HepG2 (cell line): Measurements from ENCODE around the gene RNASE4. TPM values are rescaled to one million over a fixed set of nuclear protein-coding genes. Genes with fewer than 3 reads are reported as not detected.

Experiments used
- HDAC1 ChIP-seq: sonication (generic); formaldehyde crosslinking; IDR thresholded peaks from 2 replicates; pipeline ENCODE4 v1.5.1; 2020; ENCODE audit warnings: mild to moderate bottlenecking, missing genetic modification reagents
- polyA plus RNA-seq, 8 experiments: library from polyadenylated mRNA; depleted of rRNA in 3 of 8; stranded (reverse) in 7 of 8; unstranded in 1 of 8; fragments of >200 nt; fragmentation: Illumina TruSeq in 4 of 8; extraction: Trizol in 4 of 8; gene quantifications; 2 replicates each; pipeline versions ENCODE4 v1.2.1 to v1.2.3, GENCODE V29; 2011 to 2016; ENCODE audit warnings: low read depth in 4 of 8, missing spikeins in 1 of 8, mixed read lengths in 1 of 8; ENCODE audit not compliant: insufficient read depth in 1 of 8
- total RNA-seq, 5 experiments: library from RNA; depleted of rRNA; stranded (reverse); fragments of >200 nt; fragmentation: Illumina TruSeq; extraction: Trizol; gene quantifications; 2 replicates each; pipeline ENCODE4 v1.2.3, GENCODE V29; 2016; ENCODE audit warnings: low read depth in 1 of 5
- TF ChIP-seq, protein P1 (sequence below): sonication (generic); formaldehyde crosslinking; IDR thresholded peaks from 2 replicates; pipeline ENCODE4 v1.4.0; 2020; ENCODE audit warnings: missing genetic modification reagents, mild to moderate bottlenecking, borderline replicate concordance
- TF ChIP-seq, protein P2 (sequence below): sonication (generic); formaldehyde crosslinking; IDR thresholded peaks from 2 replicates; pipeline ENCODE4 v1.5.1; 2020; ENCODE audit warnings: mild to moderate bottlenecking, missing genetic modification reagents, borderline replicate concordance

The RNASE4 gene
- total and polyA plus RNA-seq, 2 of the 13 experiments (the other 11 are each of a cell fraction or from before 2014, with no cell fraction given): 109 to 983 TPM

DNA sequence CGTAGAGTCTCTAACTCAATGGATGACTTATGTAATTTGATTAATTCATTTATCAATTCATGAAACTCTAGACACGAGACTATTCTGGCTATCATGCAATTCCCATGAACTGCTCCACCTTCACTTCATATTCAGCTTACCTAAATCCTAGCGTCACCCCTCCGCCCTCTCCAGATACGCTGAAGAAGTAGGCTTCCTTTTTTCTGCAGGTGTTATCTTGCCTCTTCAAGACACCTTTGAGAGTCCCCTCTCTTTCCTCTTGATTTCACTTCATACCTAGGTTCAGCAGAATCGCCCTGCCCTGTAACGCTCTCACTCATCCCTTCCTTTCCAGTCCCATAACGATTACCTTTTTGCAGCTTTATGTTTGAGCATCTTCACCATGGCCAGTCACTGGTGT is 4.0 kb upstream of the RNASE4 start (continued):
- TF ChIP-seq, protein P1, sequence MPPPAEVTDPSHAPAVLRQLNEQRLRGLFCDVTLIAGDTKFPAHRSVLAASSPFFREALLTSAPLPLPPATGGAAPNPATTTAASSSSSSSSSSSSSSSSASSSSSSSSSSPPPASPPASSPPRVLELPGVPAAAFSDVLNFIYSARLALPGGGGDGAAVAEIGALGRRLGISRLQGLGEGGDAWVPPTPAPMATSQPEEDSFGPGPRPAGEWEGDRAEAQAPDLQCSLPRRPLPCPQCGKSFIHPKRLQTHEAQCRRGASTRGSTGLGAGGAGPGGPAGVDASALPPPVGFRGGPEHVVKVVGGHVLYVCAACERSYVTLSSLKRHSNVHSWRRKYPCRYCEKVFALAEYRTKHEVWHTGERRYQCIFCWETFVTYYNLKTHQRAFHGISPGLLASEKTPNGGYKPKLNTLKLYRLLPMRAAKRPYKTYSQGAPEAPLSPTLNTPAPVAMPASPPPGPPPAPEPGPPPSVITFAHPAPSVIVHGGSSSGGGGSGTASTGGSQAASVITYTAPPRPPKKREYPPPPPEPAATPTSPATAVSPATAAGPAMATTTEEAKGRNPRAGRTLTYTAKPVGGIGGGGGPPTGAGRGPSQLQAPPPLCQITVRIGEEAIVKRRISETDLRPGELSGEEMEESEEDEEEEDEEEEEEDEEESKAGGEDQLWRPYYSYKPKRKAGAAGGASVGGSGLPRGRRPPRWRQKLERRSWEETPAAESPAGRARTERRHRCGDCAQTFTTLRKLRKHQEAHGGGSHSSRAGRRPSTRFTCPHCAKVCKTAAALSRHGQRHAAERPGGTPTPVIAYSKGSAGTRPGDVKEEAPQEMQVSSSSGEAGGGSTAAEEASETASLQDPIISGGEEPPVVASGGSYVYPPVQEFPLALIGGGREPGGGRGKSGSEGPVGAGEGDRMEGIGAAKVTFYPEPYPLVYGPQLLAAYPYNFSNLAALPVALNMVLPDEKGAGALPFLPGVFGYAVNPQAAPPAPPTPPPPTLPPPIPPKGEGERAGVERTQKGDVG (CRISPR knock-in tag): no peak
- TF ChIP-seq, protein P2, sequence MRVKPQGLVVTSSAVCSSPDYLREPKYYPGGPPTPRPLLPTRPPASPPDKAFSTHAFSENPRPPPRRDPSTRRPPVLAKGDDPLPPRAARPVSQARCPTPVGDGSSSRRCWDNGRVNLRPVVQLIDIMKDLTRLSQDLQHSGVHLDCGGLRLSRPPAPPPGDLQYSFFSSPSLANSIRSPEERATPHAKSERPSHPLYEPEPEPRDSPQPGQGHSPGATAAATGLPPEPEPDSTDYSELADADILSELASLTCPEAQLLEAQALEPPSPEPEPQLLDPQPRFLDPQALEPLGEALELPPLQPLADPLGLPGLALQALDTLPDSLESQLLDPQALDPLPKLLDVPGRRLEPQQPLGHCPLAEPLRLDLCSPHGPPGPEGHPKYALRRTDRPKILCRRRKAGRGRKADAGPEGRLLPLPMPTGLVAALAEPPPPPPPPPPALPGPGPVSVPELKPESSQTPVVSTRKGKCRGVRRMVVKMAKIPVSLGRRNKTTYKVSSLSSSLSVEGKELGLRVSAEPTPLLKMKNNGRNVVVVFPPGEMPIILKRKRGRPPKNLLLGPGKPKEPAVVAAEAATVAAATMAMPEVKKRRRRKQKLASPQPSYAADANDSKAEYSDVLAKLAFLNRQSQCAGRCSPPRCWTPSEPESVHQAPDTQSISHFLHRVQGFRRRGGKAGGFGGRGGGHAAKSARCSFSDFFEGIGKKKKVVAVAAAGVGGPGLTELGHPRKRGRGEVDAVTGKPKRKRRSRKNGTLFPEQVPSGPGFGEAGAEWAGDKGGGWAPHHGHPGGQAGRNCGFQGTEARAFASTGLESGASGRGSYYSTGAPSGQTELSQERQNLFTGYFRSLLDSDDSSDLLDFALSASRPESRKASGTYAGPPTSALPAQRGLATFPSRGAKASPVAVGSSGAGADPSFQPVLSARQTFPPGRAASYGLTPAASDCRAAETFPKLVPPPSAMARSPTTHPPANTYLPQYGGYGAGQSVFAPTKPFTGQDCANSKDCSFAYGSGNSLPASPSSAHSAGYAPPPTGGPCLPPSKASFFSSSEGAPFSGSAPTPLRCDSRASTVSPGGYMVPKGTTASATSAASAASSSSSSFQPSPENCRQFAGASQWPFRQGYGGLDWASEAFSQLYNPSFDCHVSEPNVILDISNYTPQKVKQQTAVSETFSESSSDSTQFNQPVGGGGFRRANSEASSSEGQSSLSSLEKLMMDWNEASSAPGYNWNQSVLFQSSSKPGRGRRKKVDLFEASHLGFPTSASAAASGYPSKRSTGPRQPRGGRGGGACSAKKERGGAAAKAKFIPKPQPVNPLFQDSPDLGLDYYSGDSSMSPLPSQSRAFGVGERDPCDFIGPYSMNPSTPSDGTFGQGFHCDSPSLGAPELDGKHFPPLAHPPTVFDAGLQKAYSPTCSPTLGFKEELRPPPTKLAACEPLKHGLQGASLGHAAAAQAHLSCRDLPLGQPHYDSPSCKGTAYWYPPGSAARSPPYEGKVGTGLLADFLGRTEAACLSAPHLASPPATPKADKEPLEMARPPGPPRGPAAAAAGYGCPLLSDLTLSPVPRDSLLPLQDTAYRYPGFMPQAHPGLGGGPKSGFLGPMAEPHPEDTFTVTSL (CRISPR knock-in tag): 0 out of 2 replicates have a peak, but pooled peaks have one; percentile 42
- peak; percentile 40; the same call in 1 of the 2 replicates for TF ChIP-seq HDAC1 (CRISPR knock-in tag)
